SK-MEL-5 (cell line): ENCODE data around the gene LBX2. TPM values are rescaled to one million over a fixed set of nuclear protein-coding genes. Genes with fewer than 3 reads are reported as not detected.

ENCODE experiments used
- DNase-seq: peaks from one replicate; pipeline ENCODE4 v3.0.0-alpha.2; 2016; ENCODE audit warnings: low read depth, low spot score
- in situ Hi-C: cut with HindIII; loops from 2 replicates; pipeline ENCODE4 v1.10.0; 2016; ENCODE audit warnings: low sequenced_read_pairs, high pct_unique_total_duplicates, low pct_unique_long_range_greater_than_20kb
- total RNA-seq: library from RNA; depleted of rRNA; stranded (reverse); fragments of >200 nt; shearing (Covaris generic); gene quantifications from 2 replicates; pipeline ENCODE4 v1.2.3, GENCODE V29; 2014

The LBX2 gene
- total RNA-seq, 1 experiment from 2014 or later, result 7.7 TPM

- in situ Hi-C loops, result no loop called here
- no peak for DNase-seq
Measured at GRCh38 chr2:74528600-74529356, 29.4 kb upstream of the LBX2 start.

DNA sequence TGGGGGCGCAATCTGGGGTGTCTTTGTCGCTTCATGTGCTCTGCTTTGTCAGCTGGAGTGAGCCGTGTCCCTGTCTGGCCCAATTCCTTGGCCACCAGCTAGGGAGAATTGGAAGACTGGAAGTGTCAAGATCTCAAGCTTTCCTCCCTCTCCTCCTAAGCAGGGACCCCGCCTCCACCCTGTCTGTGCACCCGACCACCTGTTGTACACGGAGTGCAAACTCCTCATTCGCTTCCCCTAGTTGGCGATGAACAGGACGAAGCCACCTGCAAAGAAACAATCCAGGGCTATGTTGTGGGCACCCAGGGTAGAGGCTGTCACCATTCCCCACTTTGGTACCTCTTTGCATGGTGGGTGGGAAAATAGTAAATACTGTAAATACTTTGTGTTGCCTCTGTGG, 28.3 kb upstream of the LBX2 start:
- DNase-seq, result no peak

GRCh38 chr2:74526649-74527230, 27.3 kb upstream of the LBX2 start:
- no peak for DNase-seq
- in situ Hi-C loops, result no loop called here

More for the DNA sequence above, 28.3 kb upstream of the LBX2 start:
- in situ Hi-C loops, result no loop called here

GRCh38 chr2:74525717-74526648, 26.6 kb upstream of the LBX2 start, which contains the start of gene DQX1:
Gene DQX1 (minus strand): TSS chr2:74526231. CDS start chr2:74525729, 502 bp downstream.
- DNase-seq, result peak; percentile 84
- in situ Hi-C loops, result no loop called here

DNA sequence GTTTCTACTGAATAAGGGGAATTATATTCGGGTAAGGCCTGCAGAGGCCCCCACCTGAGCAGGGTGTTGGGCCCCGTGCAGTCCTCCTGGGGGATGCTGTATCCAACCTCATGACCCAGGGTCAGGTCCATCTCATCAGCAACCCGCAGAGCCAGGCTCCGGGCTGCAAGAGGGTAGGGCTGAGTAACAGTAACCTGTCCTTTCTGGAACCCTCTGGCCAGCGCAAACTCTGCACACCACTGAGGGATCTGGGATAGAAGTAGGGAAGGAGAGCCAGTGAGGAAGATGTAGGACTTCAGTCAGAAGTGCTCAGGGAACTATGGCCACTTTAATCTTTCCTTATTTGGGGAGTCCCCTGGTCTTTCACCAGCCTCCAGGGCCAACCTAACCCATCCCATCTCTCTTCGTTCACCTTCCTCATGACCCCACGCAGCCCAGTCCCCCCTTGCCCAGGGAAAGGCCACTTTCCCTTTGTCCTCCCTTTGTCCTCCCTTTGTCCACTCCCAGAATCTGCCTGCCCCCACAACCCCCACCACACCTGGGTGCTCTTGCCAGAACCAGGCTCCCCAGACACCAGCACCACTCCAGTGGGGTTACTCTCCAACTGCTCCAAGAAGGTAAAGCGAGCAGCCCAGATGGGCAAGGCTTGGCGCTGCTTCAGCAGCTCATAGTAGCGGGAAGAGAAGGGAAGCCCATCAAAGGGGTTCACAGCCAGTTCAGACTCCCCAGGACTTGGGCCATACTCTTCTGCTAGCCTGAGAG, 25.7 kb upstream of the LBX2 start:
- in situ Hi-C loops, result no loop called here
- no peak for DNase-seq

DNA sequence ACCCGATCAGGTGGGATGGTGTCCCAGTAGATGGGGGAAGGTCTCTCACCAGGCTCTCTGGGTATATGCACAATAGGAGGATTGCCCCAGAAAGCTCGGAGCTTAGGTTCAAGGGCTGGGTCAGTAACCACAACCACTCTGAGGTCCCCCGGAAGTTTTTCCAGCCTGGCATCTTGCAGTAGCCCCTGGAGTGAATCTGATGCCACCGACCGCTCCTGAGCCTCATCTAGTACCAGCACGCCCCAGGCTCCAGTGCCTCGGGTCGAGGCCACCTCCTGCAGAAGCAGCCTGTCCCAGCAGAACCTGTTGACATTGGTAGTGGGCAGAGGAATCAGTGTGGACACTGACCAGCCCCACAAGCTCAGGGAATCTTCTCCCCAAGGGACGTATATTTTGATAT, 24.6 kb upstream of the LBX2 start:
- DNase-seq, result no peak
- in situ Hi-C loops, result no loop called here

- in situ Hi-C loops, result no loop called here
- no peak for DNase-seq
Measured at GRCh38 chr2:74522516-74522915, 23.1 kb upstream of the LBX2 start.

DNA sequence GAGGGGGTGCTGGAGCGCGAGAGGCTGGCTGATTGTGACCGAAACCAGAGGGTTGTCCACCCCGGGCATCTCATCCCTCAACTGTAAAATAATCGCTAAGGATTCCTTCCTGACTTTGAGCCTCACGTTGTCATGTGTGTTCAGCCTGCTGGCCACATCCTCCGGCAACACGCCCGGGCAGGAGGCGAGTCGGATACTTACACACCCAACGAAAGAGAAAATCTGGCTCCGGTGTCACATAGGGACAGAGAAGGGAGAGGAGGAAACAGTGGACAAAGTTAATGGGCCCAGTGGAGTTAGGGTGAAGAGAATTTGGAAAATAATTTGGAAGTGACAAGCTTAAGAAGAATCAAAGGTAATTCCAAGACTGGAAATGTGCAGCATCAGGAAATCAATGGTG, 17.2 kb upstream of the LBX2 start:
- in situ Hi-C loops, result no loop called here
- no peak for DNase-seq

DNA sequence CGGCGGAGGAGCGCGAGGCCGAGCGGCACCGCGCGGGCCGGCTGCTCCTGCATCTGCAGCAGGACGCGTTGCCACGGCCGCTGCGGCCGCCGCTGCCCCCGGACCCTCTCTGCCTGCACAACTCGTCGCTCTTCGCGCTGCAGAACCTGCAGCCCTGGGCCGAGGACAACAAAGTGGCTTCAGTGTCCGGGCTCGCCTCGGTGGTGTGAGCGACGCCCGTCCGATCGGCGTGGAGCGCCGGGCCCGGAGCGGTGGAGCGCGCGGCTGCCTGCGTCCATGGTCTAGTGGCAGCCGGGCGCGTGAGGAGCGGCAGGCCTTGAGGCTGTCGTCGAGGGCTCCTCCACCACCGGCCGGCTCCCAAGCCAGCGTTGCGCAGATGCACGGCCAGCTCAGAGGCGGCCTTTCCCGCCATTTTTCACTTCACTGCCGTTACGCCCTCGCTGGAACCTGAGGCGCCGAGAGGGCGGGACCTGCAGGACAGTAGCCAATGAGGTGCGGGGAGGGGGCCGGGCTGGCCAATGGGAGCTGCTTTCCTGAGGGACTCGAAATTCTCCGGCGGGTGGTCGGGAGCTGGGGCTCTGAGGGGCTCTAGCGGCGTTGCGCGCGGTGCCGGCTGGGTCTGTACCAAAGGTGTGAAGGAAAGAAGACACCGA, 16.7 kb upstream of the LBX2 start:
- in situ Hi-C loops, result no loop called here
- no peak for DNase-seq

GRCh38 chr2:74515271-74515980, 16.0 kb upstream of the LBX2 start:
- in situ Hi-C loops, result no loop called here

GRCh38 chr2:74514368-74515270, 15.2 kb upstream of the LBX2 start, which contains the start of gene TLX2:
Gene TLX2 (plus strand): TSS chr2:74514450. CDS start chr2:74514807, 357 bp downstream.
- in situ Hi-C loops, result no loop called here
- DNase-seq, result no peak

More at GRCh38 chr2:74515271-74515980, 16.0 kb upstream of the LBX2 start:
- no peak for DNase-seq

- in situ Hi-C loops, result no loop called here
- no peak for DNase-seq
Measured at GRCh38 chr2:74513605-74514367, 14.4 kb upstream of the LBX2 start.

DNA sequence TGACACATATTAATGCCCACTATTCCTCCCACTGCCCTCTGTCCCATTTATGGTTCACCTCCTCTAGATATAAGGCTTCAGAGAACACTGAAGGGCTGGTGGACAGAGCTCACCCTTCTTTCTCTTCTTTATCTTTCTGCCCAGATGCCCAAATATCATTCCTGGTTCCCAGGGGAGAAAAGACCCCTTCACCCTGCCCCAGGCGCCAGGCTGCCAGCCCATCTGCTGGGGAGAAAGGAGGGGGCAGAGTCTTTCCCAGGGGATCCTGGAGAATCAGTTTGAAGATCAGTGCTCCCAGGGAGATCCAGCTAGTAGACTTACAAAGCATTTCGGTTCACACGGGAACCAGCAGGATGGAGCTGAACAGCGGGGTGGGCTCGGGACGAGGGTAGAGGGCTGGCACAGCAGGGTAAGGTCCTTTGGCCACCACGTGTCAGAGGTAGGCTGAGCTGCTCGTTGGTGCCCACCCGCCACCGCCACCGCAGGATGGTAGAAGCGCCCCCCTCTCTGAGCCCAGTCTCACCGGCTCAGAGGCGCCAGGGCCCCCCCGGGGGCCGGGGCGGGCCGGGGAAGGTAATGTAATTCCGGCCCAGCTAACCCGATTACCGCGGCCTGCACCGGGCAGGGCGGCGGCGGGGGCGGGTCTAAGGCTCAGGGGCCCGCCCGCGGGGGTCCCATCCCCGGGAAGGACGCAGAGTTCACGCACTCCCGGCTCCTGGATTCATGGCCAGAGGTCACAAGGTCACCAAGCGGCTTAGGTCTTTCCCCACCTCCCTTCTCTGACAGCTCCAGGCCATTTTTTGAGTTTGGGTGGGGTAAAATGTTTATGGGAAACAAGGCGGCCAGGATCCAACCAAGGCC, 13.6 kb upstream of the LBX2 start:
- no peak for DNase-seq
- in situ Hi-C loops, result no loop called here
